Tongue (tissue), 2 donors: Measurements from ENCODE around the gene PPME1. TPM values are rescaled to one million over a fixed set of nuclear protein-coding genes. Genes with fewer than 3 reads are reported as not detected.

ENCODE experiments used
- DNase-seq: peaks from one replicate; pipeline ENCODE4 v3.0.0-alpha.2; 2015
- total RNA-seq: library from RNA; depleted of rRNA; stranded (reverse); fragments of >200 nt; gene quantifications from one replicate; pipeline ENCODE4 v1.2.3, GENCODE V29; 2014

PPME1 gene
- total RNA-seq, 1 donor from 2014 or later: 31.3 TPM

DNA sequence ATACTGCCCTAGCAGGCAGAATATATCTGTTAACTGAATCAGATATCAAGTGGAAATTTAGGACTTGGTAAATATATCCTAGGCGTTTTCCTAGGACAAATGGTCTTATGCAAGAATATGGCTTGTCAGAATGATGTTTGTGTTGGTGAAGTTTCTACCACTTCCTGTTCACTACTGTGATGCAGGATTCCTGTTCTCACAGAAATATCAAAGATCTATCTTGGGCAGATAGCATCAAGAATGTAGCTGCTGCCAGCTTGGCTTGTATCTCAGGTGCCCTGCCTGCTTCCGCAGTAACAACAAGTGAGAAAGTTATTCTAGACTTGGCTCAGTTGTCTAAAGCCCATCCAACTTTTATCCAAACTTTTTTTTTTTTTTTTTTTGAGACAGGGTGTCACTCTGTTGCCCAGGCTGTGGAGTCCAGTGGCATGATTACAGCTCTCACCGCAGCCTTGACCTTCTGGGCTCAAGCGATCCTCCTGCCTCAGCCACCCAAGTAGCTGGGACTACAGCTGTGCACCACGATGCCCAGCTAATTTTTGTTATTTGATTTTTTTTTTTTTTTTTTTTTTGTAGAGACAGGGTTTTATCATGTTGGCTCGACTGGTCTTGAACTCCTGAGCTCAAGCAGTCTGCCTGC is 61.3 kb downstream of the PPME1 start:
- DNase-seq: no peak

- DNase-seq: no peak
Observed at GRCh38 chr11:74233683-74234082, 62.6 kb downstream of the PPME1 start.

- no peak for DNase-seq
Observed at GRCh38 chr11:74235121-74235520, 64.0 kb downstream of the PPME1 start.

DNA sequence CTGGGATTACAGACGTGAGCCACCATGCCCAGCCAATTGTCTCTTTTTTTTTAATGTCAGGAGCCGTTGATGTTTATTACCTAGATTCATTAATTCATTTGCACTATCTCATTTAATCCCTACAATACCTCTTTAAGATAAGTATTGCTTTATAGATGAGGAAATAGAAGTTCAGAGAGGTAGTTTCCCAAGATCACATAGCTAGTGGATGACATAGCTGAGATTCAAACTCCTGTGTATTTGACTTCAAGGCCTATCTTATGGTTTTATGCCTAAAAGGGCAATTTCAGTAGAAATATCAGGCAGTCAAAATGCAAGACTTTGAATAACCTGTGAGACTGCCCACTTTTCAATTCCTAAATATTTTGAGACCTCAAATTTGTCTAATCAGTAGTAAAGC is 66.5 kb downstream of the PPME1 start:
- DNase-seq: no peak

DNA sequence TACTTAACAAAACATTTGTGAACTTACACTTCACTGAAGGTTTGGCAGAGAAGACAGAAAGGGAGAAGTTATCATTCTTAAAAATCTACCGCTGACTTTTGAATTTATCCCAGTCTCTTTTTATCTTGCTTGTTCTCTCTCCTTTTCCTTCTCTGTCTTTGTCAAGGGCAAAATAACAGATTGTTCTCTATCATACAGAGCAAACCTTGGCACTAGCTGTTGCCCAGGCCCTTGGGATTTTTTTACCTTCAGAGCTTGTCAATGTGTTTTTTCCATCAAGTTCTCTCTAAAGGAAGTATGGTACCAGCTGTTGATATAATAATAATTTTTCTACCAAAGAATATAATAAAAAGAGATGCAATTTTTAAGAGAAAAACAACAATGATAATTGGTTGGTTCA is 67.2 kb downstream of the PPME1 start:
- DNase-seq: no peak

DNA sequence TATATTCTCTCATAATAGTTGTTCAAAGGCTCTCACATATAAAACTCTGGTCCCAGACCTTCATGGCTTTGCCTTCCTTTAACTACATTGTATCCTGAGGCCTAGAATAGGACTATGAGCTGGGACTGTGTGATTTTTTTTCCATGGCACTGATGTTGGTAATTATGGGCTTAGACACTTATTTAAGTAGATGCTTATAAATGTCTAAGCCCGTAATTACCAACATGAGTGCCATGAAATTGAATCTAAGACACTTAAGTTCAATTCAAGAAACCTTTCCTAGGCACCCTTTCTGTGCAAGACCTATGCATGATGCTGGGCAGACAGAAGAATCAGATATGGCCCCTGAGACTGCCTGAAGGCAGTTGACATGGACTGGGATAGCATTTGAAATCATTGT is 77.4 kb downstream of the PPME1 start:
- no peak for DNase-seq

DNA sequence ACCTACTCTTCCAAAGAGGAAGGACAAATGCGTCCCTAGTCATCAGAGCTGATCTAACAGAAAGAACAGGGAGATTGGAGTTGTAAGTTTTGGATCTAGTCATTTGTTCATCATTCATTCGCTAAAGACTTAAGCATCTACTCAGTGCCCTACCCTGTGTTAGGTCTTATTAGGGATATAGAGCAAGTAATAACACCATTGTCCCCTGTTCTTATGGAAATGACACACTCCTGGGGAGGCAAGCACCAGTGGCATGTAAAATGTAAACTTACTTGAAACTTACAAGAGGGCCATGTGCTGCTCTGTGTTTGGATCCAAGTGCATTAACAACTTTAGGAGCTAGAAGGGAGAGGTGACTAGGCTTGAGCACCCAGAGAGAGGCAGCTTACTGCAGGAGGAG is 78.4 kb downstream of the PPME1 start:
- DNase-seq: no peak

DNA sequence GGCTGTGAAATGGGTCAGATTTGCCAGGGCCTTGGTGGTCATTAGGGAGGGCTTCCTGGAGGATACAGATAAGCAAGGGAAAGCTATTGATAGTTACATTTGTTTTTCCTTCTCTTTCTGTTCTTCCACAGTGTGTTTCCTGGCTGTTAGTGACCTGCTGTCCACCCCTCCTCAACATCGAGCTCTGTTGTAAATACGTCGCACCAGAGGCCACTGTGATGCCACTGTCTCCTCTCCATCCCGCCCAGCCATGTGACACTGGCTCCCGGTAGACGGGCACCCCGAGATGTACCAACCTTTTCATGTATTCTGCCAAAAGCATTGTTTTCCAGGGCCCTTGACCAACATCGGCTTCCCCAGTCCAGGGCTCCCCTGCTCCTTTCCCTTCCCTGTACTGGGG is 82.3 kb downstream of the PPME1 start:
- DNase-seq: no peak

DNA sequence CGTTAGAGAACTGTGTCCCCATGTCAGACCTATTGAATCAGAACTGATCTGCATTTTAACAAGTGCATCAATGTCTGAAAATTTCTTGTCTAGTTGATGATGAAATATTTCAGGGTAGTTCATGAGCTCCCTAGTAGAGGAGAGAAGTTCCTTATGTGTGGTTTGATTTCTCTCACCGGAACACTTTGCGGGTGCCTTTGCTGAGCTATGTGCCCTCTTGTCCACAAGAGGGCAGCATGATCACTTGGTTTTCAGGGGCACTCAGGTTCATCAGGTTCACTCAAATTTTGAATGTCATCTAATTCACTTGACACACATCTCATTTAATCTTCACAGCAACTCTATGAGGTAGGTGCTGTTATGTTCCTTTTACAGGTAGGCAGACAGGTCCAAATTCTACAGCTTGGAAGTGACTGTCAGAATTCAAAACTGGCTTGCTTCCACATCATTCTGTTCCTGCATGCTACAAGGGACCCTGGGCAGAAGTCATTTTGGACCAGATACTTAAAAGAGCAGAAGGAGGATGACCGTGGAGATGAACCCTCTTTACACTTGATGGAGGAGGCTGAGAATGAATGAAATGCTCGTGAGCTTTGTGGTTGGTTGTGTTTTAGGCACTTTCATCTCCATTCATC is 84.8 kb downstream of the PPME1 start:
- DNase-seq: peak; percentile 83

- no peak for DNase-seq
Observed at GRCh38 chr11:74256378-74257133, 85.5 kb downstream of the PPME1 start.

- peak; percentile 78 for DNase-seq
Observed at GRCh38 chr11:74257959-74258553, 87.0 kb downstream of the PPME1 start.

GRCh38 chr11:74262725-74263124 is 91.6 kb downstream of the PPME1 start:
- no peak for DNase-seq

GRCh38 chr11:74265256-74265655 is 94.2 kb downstream of the PPME1 start:
- no peak for DNase-seq

GRCh38 chr11:74267014-74267413 is 95.9 kb downstream of the PPME1 start:
- no peak for DNase-seq

DNA sequence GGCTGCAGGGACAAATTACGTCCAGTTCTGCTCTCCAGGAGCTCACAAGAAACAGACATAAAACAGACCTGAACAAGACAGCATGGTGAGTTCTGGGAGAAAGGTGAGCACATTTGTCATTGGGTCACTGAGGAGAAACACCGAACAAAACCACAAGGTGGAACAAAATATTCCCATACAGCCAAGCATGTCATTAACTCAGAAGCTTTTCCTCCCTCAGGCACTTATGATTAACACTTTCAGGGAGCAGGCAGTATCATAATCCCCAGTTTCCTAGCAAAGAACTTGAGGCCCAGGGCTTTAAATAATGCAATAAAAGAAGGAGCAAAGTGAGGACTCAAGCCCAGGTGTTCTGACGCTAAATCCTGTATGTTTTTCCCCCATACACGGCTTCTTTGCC is 97.4 kb downstream of the PPME1 start:
- DNase-seq: no peak

DNA sequence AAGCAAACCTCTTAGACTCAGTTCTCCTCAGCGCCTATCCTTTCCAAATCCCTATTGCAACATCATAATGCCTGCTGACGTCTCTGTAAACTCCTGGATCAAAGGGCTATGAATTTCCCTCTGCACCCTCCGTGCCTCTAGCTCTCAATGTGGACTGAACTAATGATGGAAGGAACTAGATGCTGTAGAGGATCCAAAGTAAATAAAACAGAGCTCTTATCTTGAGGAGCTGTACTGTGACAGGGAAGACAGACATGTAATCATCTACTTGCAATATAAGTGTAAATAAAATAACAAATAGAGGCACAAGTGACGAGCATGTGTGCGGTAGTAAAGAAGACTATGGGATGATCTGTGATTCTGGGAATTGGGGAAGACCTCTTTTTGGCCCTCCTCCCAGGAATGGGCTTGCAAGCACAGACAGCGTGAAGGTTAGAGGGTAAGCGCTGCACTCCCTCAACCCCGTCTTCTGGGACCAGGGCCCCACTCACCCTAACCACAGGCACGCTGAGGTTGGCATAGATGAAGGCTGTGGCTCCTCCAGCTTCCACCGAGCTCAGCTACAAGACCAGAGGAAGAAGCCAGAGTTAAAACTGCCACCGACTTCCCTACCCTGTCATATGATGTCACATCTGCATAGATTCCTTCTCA is 98.2 kb downstream of the PPME1 start:
- DNase-seq: no peak

- DNase-seq: no peak
Observed at GRCh38 chr11:74272276-74272675, 101.2 kb downstream of the PPME1 start.

GRCh38 chr11:74276581-74276980 is 105.5 kb downstream of the PPME1 start:
- no peak for DNase-seq

DNA sequence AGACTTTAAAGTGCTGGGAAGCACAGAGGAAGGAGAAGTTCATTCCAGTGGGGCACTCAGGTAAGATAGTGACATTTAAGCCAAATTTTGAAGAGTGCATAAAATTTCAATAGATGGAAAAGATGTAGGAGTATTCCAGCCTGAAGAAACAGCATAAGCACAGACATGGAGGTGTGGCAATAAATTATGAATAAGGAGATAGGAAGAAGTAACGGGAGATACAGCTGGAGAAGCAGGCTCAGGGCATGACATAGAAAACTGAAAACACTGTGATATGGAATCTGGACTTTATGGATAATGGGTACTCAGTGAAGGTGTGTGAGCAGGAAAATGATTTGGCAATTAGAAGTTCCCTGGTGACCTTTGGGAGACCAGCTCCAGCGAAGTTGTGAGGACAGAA is 107.0 kb downstream of the PPME1 start:
- DNase-seq: no peak

DNA sequence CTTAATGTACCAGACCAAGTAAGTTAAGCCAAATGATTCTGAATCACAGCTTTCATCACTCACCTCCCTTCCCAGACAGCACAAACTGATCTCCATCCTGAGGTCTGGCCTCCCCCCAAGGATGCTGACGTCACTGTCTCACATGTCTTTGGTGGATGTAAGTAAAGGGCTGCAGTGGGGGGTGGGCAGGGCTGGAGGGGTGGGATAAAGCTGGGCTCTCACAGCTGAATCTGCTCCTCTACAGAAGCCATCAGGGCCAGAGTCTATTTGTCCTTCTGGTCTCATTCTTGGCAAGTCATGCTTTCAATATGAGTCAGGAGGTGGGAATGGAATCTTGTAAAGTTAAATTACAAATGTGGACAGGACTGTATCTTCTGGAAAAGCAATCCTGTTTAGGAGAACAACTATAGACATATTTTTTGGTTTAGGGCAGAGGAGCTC is 107.7 kb downstream of the PPME1 start:
- peak; percentile 33 for DNase-seq

DNA sequence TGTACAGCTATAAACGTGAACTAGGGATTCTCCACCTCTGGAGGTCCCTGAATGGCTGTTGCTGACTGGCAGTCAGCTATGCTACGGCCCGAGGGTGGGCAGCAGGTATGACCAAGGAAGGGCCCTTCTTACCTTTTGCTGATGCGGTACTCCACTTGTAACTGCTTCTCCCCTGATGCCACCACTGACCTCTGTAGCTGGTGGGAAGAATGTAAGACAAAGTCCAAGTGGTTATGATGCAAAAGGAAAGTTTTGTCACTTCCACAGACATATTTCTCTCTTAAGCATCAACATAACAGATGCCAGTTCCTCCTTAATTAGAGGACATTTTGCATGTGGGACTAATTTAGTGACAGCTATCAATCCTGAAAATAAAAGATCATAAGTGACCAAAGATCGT is 108.2 kb downstream of the PPME1 start:
- no peak for DNase-seq

- no peak for DNase-seq
Observed at GRCh38 chr11:74280494-74280893, 109.4 kb downstream of the PPME1 start.

DNA sequence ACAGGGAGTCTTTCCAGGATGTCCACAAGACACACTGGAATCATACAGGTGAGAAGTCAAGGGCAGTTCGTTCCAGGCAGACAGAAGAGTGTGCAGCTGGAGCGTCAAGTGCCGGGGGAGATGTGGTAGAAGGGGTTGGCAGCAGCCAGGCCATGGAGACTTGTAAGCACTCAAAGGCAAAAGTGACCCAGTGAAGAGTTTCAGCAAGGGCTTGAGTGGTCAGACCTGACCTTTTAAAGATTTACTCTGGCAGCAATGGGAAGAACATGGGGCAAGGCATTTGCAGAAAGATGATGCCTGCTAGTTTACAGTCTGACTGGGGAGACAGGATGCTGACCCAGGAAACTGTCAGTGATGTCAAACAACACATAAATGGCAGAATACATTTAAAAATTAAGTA is 111.3 kb downstream of the PPME1 start:
- no peak for DNase-seq
